ENCODE data around the gene F5.

The F5 gene

DNA sequence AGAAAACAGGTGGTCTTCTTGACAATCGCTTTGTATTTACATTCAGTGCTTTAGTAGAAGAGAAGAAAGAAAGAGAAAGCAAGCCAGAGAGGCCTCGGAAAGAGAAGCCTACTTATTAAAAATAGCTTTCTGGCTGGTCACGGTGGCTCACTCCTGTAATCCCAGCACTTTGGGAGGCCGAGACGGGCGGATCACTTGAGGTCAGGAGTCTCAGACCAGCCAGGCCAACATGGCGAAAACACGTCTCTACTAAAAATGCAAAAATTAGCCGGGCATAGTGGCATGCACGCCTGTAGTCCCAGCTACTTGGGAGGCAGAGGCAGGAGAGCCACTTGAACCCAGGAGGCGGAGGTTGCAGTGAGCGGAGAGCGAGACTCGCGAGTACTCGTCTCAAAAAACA lies 98.7 kb downstream of the F5 start:
- DNase-seq (ENCODE audit: low read depth), result no peak
- no peak overlapping the region for H3K4me3 ChIP-seq (ENCODE audit: low read depth, low read length)
- TF ChIP-seq, protein P1, sequence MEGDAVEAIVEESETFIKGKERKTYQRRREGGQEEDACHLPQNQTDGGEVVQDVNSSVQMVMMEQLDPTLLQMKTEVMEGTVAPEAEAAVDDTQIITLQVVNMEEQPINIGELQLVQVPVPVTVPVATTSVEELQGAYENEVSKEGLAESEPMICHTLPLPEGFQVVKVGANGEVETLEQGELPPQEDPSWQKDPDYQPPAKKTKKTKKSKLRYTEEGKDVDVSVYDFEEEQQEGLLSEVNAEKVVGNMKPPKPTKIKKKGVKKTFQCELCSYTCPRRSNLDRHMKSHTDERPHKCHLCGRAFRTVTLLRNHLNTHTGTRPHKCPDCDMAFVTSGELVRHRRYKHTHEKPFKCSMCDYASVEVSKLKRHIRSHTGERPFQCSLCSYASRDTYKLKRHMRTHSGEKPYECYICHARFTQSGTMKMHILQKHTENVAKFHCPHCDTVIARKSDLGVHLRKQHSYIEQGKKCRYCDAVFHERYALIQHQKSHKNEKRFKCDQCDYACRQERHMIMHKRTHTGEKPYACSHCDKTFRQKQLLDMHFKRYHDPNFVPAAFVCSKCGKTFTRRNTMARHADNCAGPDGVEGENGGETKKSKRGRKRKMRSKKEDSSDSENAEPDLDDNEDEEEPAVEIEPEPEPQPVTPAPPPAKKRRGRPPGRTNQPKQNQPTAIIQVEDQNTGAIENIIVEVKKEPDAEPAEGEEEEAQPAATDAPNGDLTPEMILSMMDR (IDR thresholded peaks at IDR 0.05; ENCODE audit: low read depth, low read length, missing control alignments), result no peak

DNA sequence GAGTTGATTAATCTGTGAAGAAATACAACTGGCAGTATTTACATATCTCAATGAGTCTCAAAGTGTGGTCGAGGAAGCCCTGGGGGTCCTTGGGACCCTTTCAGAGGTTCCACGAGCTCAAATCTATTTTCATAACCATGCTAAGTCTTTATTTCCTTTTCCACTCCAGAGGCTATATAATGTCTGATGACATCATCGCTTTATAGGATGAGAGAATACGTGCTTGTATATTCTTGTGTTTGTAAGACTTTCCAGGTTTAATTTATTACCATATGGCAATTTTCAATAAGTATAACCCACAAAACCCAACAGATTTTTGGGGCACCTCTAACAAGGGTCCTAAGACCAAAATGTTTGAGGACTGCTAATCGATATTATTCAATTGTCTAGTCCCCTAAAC lies 99.1 kb downstream of the F5 start:
- no peak for DNase-seq (ENCODE audit: low read depth)
- H3K4me3 ChIP-seq (ENCODE audit: low read depth, low read length), result no peak overlapping the region
- TF ChIP-seq, protein P1 (IDR thresholded peaks at IDR 0.05; ENCODE audit: low read depth, low read length, missing control alignments), result no peak

DNA sequence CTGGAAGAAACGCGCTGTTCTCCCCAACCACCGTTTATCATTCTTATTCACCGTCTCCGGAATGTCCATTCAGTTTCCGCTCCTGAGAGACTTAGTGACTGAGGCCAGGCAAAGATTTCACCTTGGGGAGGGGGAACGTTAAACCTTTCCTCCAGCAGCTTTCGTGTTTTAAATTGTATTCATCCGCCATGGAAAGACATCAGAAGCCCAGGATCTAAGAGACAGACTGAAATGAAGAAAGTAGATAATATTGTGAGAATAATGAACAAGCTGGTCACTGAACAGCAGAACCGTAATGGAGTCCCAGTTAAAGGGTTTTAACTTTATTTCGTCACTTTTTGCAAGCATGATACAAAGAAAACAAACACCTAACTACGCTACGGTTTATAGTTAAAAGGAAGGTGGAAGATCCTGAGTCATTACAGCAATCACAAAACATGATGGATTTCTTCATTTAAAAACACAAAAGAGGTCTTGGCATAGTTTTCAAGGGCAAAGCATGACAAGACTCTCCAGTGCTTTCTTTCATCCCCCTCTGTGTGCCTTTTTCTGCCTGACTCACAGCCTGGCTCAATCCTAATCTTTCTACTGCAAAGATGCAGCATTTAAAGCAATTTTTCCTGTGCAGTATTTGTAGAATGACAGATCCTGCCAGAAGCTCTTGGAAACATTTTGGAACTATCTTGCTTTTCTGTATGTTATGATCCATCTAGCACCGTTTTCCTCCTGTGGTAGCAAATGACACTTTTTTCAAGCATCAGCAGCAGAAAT lies 99.8 kb downstream of the F5 start:
- no peak for DNase-seq (ENCODE audit: low read depth)

DNA sequence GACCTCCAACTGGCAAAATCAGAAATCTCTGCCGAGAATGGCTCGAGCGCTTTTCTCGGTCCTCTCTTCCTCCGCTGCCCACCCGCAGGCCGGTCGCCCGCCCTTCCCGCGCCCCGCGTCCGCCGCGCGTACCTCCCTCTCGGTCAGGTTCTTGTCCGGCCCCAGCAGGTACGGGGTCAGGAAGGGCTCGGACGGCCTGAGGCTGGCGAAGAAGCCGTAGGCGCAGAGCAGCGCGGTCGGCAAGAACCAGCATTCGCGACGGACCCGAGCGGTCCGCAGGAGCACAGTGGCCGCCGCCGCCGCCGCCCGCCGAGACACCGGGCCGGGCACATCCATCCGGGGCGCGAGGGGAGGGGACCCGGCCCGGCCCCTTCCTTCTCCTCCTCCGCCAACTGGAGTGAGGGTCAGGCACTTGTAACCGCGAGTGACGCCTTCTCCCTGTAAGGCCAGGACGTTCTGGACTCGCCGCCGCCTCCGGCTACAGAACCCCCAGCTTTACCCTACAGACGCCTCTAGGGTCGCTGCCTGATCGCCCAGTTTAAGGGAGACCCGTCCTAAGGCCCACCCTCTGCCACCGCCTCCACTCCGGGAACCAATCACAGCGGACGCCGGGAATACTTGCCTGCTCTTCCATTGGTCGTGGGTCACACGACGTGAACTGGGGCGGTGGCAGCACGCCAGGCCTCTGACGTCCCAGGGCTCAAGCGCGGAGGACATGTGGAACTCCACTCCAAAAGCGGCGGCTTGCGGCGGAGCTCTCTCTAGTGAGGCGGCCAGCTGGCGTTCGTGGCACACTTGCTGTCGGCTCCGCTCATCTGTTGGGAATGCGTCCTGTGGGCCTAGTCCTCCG lies 100.6 kb downstream of the F5 start, which contains the start of gene SLC19A2:
Gene SLC19A2 (minus strand): TSS at position 514 of the 850 bp plus-strand sequence. CDS start 178 bp downstream, at position 336.
- DNase-seq (ENCODE audit: low read depth), result peak; percentile 95
- peak within 1 kb of the TSS; percentile 84 for H3K4me3 ChIP-seq (ENCODE audit: low read depth, low read length)
- TF ChIP-seq, protein P1 (IDR thresholded peaks at IDR 0.05; ENCODE audit: low read depth, low read length, missing control alignments), result peak; percentile 38

More for the DNA sequence above, 99.8 kb downstream of the F5 start:
- TF ChIP-seq, protein P1 (IDR thresholded peaks at IDR 0.05; ENCODE audit: low read depth, low read length, missing control alignments), result no peak
- H3K4me3 ChIP-seq (ENCODE audit: low read depth, low read length), result peak overlapping the region; percentile 84

DNA sequence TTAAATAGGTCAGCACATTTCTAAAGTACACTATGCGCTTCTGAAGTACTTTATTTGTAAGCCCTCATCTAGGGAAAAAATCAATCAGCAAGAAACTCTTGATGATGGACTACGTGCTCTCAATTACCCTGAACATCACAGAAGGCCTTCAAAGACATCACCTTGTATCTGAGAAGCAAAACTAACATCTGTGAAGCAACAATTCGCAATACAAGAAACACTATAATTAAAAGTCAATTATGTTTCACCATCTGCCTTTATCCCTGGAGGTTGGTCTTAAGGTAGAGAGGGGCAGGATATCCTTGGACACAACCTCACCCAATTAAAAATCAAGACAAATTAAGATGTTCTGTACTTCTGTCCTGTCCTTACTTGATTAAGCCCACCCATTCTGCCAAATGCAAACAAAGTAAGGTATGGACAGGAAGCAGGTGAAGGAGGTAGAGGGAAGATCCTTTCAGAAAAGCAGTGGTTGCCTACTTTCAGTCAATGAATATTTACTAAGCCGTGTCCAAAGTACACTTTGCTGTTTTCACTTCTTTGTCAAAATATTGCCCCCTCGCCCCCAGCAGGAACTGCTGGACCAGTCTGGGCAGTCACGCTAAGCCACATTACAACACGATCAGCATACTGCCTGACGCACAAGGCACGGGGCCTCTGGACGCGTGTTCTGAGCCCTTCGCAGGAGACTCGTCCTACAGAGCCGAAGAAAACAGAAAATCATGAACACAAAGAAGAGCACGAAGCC lies 101.4 kb downstream of the F5 start:
- no peak for DNase-seq (ENCODE audit: low read depth)
- TF ChIP-seq, protein P1 (IDR thresholded peaks at IDR 0.05; ENCODE audit: low read depth, low read length, missing control alignments), result no peak
- H3K4me3 ChIP-seq (ENCODE audit: low read depth, low read length), result peak overlapping the region; percentile 84

DNA sequence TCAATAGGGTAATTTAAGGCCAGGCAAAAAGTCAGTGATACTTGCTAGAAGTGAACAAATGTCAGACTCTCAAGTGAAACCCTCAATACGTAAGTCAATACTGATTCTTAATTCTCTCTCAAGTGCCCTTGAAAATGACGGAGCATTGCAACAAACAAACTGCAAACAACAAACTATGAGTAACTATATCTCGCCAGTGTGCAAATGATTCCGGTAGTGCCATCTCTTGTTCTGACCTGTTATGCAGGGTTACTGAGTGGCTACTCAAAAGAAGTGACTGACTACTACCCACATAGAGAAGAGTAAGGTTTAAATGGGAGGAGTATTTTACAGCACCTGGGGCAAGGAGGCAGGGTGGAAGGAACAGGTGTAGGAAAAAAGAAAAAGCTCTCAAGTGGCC lies 102.2 kb downstream of the F5 start:
- DNase-seq (ENCODE audit: low read depth), result no peak
- TF ChIP-seq, protein P1 (IDR thresholded peaks at IDR 0.05; ENCODE audit: low read depth, low read length, missing control alignments), result no peak
- no peak overlapping the region for H3K4me3 ChIP-seq (ENCODE audit: low read depth, low read length)

Data from GM12864 (cell line).